H9 (cell line): Measurements from ENCODE around the gene CELF4. TPM values are rescaled to one million over a fixed set of nuclear protein-coding genes. Genes with fewer than 3 reads are reported as not detected.

ENCODE experiments used
- DNase-seq: peaks from one replicate; pipeline ENCODE4 v3.0.0-alpha.2; 2017
- H2AFZ ChIP-seq: one replicate; pipeline ENCODE4 v1.6.1; 2013; ENCODE audit warnings: mild to moderate bottlenecking, low read length, control low read depth, moderate library complexity
- H2AK5ac ChIP-seq: 2 replicates; pipeline ENCODE4 v1.6.1; 2013; ENCODE audit warnings: low read length, control low read depth, mixed read lengths; ENCODE audit not compliant: insufficient read length
- H2BK120ac ChIP-seq: one replicate; pipeline ENCODE4 v1.6.1; 2013; ENCODE audit warnings: low read depth, mild to moderate bottlenecking, low read length, control low read depth, inconsistent platforms; ENCODE audit not compliant: poor library complexity, severe bottlenecking
- H2BK12ac ChIP-seq: 2 replicates; pipeline ENCODE4 v1.6.1; 2013; ENCODE audit warnings: low read length, control low read depth, mixed read lengths, low read depth; ENCODE audit not compliant: insufficient read length
- H2BK15ac ChIP-seq: 2 replicates; pipeline ENCODE4 v1.6.1; 2013; ENCODE audit warnings: low read depth, low read length, control low read depth
- H2BK20ac ChIP-seq: one replicate; pipeline ENCODE4 v1.6.1; 2013; ENCODE audit warnings: low read depth, mild to moderate bottlenecking, low read length, control low read depth, inconsistent platforms; ENCODE audit not compliant: poor library complexity, severe bottlenecking
- H2BK5ac ChIP-seq: 2 replicates; pipeline ENCODE4 v1.6.1; 2013; ENCODE audit warnings: low read length, control low read depth, mixed read lengths; ENCODE audit not compliant: insufficient read length
- H3K14ac ChIP-seq: 2 replicates; pipeline ENCODE4 v1.6.1; 2013; ENCODE audit warnings: low read length, control low read depth; ENCODE audit not compliant: insufficient read depth
- H3K18ac ChIP-seq: 2 replicates; pipeline ENCODE4 v1.6.1; 2013; ENCODE audit warnings: low read depth, mild to moderate bottlenecking, mixed read lengths, low read length, control low read depth; ENCODE audit not compliant: insufficient read length
- H3K23ac ChIP-seq: 2 replicates; pipeline ENCODE4 v1.6.1; 2013; ENCODE audit warnings: low read length, control low read depth, mixed read lengths, low read depth; ENCODE audit not compliant: insufficient read length
- H3K23me2 ChIP-seq: 2 replicates; pipeline ENCODE4 v1.6.1; 2013; ENCODE audit warnings: low read depth, mild to moderate bottlenecking, mixed read lengths, low read length, control low read depth; ENCODE audit not compliant: insufficient read length, poor library complexity, severe bottlenecking
- H3K27ac ChIP-seq: 2 replicates; pipeline ENCODE4 v1.5.1; 2013; ENCODE audit warnings: low read length, control low read depth, mixed read lengths, low read depth; ENCODE audit not compliant: insufficient read length
- H3K27me3 ChIP-seq: 2 replicates; pipeline ENCODE4 v1.6.1; 2013; ENCODE audit warnings: low read length, control low read depth, inconsistent platforms; ENCODE audit not compliant: insufficient read depth
- H3K4ac ChIP-seq: 2 replicates; pipeline ENCODE4 v1.6.1; 2013; ENCODE audit warnings: low read depth, mild to moderate bottlenecking, control low read depth, inconsistent platforms, low read length, moderate library complexity
- H3K4me1 ChIP-seq: 2 replicates; pipeline ENCODE4 v1.6.1; 2013; ENCODE audit warnings: low read length, control low read depth, inconsistent platforms; ENCODE audit not compliant: insufficient read depth
- H3K4me2 ChIP-seq: 2 replicates; pipeline ENCODE4 v1.6.1; 2013; ENCODE audit warnings: low read length, control low read depth, mixed read lengths; ENCODE audit not compliant: insufficient read length, insufficient read depth
- H3K56ac ChIP-seq: 2 replicates; pipeline ENCODE4 v1.6.1; 2013; ENCODE audit warnings: low read depth, mild to moderate bottlenecking, mixed read lengths, low read length, control low read depth; ENCODE audit not compliant: insufficient read length
- H3K79me1 ChIP-seq: 2 replicates; pipeline ENCODE4 v1.6.1; 2013; ENCODE audit warnings: low read depth, mild to moderate bottlenecking, moderate library complexity, low read length, control low read depth, inconsistent platforms; ENCODE audit not compliant: insufficient read depth, poor library complexity, severe bottlenecking
- H3K79me2 ChIP-seq: 2 replicates; pipeline ENCODE4 v1.6.1; 2013; ENCODE audit warnings: low read length, control low read depth, inconsistent platforms; ENCODE audit not compliant: insufficient read depth
- H3K9ac ChIP-seq: 2 replicates; pipeline ENCODE4 v1.6.1; 2013; ENCODE audit warnings: low read length, control low read depth, mixed read lengths; ENCODE audit not compliant: insufficient read length; ENCODE audit errors: extremely low read depth
- H3K9me3 ChIP-seq: one replicate; pipeline ENCODE4 v1.6.1; 2013; ENCODE audit warnings: low read depth, low read length, inconsistent platforms; ENCODE audit not compliant: control insufficient read depth
- H3T11ph ChIP-seq: one replicate; pipeline ENCODE4 v1.6.1; 2013; ENCODE audit warnings: mild to moderate bottlenecking, low read length, control low read depth, inconsistent platforms
- H4K20me1 ChIP-seq: one replicate; pipeline ENCODE4 v1.6.1; 2013; ENCODE audit not compliant: control insufficient read depth, insufficient read length, insufficient read depth
- H4K5ac ChIP-seq: 2 replicates; pipeline ENCODE4 v1.6.1; 2013; ENCODE audit warnings: low read depth, mild to moderate bottlenecking, mixed read lengths, low read length, control low read depth; ENCODE audit not compliant: insufficient read length
- H4K8ac ChIP-seq: replicated peaks from 2 replicates; pipeline ENCODE4 v1.6.1; 2013; ENCODE audit warnings: low read length, control low read depth, mixed read lengths, low read depth; ENCODE audit not compliant: insufficient read length
- H4K91ac ChIP-seq: 2 replicates; pipeline ENCODE4 v1.6.1; 2013; ENCODE audit warnings: low read depth, mild to moderate bottlenecking, moderate library complexity, mixed read lengths, low read length, control low read depth; ENCODE audit not compliant: insufficient read length
- H3K27ac Mint-ChIP-seq, 3 experiments: 2 replicates in 2 of 3; 3 replicates in 1 of 3; pipeline ENCODE4 v1.8.0; 2020 to 2021; ENCODE audit warnings: mixed read lengths in 3 of 3, mild to moderate bottlenecking in 1 of 3, moderate library complexity in 1 of 3
- H3K27me3 Mint-ChIP-seq: 2 replicates; pipeline ENCODE4 v1.8.0; 2021; ENCODE audit warnings: low read depth, mild to moderate bottlenecking, moderate library complexity, mixed read lengths
- H3K36me3 Mint-ChIP-seq, 3 experiments: 2 replicates in 2 of 3; 3 replicates in 1 of 3; pipeline ENCODE4 v1.8.0; 2020 to 2021; ENCODE audit warnings: low read depth in 3 of 3, mixed read lengths in 3 of 3; ENCODE audit not compliant: insufficient read depth in 1 of 3
- H3K4me1 Mint-ChIP-seq, 2 experiments: 2 replicates each; pipeline ENCODE4 v1.8.0; 2020; ENCODE audit warnings: mixed read lengths in 2 of 2
- H3K4me3 Mint-ChIP-seq, 2 experiments: 2 replicates in 1 of 2; 3 replicates in 1 of 2; pipeline ENCODE4 v1.8.0; 2020 to 2021; ENCODE audit warnings: mild to moderate bottlenecking in 2 of 2, mixed read lengths in 2 of 2, moderate library complexity in 1 of 2
- H3K9me3 Mint-ChIP-seq, 2 experiments: 2 replicates in 1 of 2; 3 replicates in 1 of 2; pipeline ENCODE4 v1.8.0; 2020; ENCODE audit warnings: mild to moderate bottlenecking in 2 of 2, mixed read lengths in 2 of 2, moderate library complexity in 1 of 2
- CTCF ChIP-seq: fragments of 200-600 bp; sonication (generic); conservative IDR thresholded peaks from 3 replicates; pipeline ENCODE4 v1.8.0; 2021; ENCODE audit warnings: antibody characterized with exemption, mild to moderate bottlenecking
- WGBS: extraction: QIAGEN DNeasy Blood & Tissue Kit; methylation state at CpG from one replicate; pipeline ENCODE4 v1.1.7; 2013; ENCODE audit warnings: missing lambda C conversion rate, low lambda C conversion rate, mixed read lengths; ENCODE audit not compliant: insufficient read length; ENCODE audit errors: extremely low coverage; 5-methylcytosine and 5-hydroxymethylcytosine counted together
- total RNA-seq: library from RNA; stranded (reverse); gene quantifications from 2 replicates; pipeline ENCODE4 v1.2.1, GENCODE V29; 2021

Gene CELF4
- total RNA-seq, 1 experiment from 2014 or later = 1.1 TPM

- Histone ChIP-seq H4K91ac (no peak overlapping the region), H2BK120ac (no peak overlapping the region), H3K27me3 (peaks cover 16% of the 10 kb centered on the region), H3K27ac (no peak overlapping the region), H3K56ac (no peak overlapping the region), H4K8ac (no peak overlapping the region), H3K4me2 (no peak overlapping the region), H3K4ac (no peak overlapping the region), H2BK15ac (no peak overlapping the region), H3K14ac (no peak overlapping the region), H3K9ac (no peak overlapping the region), H3T11ph (no peak overlapping the region), H4K20me1 (no peaks in the 10 kb centered on the region), H2BK20ac (no peak overlapping the region), H3K23me2 (peaks cover 2% of the 10 kb centered on the region), H3K4me1 (no peaks in the 10 kb centered on the region; the same call in 1 of the 2 replicates), H3K23ac (no peak overlapping the region), H4K5ac (no peak overlapping the region), H3K9me3 (no peaks in the 10 kb centered on the region), H3K18ac (no peak overlapping the region), H2AFZ (no peak overlapping the region), H2AK5ac (no peak overlapping the region), H2BK5ac (no peak overlapping the region), H3K79me1 (no peaks in the 10 kb centered on the region), H2BK12ac (no peak overlapping the region), H3K79me2 (no peaks in the 10 kb centered on the region)
- no CpG with 5 or more reads among the region's 2 CpGs for WGBS
- no peaks in the 10 kb centered on the region for H3K36me3 Mint-ChIP-seq
- no peak for TF ChIP-seq CTCF
- no peaks in the 10 kb centered on the region for H3K9me3 Mint-ChIP-seq
- H3K27ac Mint-ChIP-seq = 0 out of 7 replicates have a peak overlapping the region, but pooled peaks of 1 of the 3 experiments have one; percentile 32
- peaks cover 10 to 17% of the 10 kb centered on the region in 2 experiments; a peak in 3 of 4 replicates for H3K4me1 Mint-ChIP-seq
- H3K4me3 Mint-ChIP-seq = no peak overlapping the region
- DNase-seq = no peak
- H3K27me3 Mint-ChIP-seq = peaks cover 93% of the 10 kb centered on the region
These were observed 5.6 kb downstream of the CELF4 start for GRCh38 chr18:37560003-37560402.
